ENCODE results near the gene NPTN. TPM values are rescaled to one million over a fixed set of nuclear protein-coding genes. Genes with fewer than 3 reads are reported as not detected.

NPTN gene
- total RNA-seq, 2 experiments from 2014 or later: 41.5 to 43.2 TPM

- BruUV-seq (replicated peaks): no TSS peak
- intact Hi-C loops (cut with micrococcal nuclease; ENCODE audit: unreplicated experiment): loop anchor here (5.0 to 10.0 kb wide), 2 partner anchors 347 to 850 kb away; partner anchors contain the start of gene ADPGK
- Histone ChIP-seq H3K27ac (ENCODE audit: low read depth, low read length, poor library complexity, severe bottlenecking) (no peak overlapping the region), H4K20me1 (ENCODE audit: insufficient read depth, low read length) (peaks cover 37% of the 10 kb centered on the region), H3K4me2 (ENCODE audit: low read length) (peak overlapping the region; percentile 98), H2AFZ (ENCODE audit: low read length) (no peak overlapping the region; the same call in 1 of the 2 replicates), H3K4me1 (ENCODE audit: insufficient read depth, low read length, poor library complexity, severe bottlenecking) (peaks cover 43% of the 10 kb centered on the region), H3K9me3 (ENCODE audit: low read length) (no peaks in the 10 kb centered on the region), H3K4me3 (ENCODE audit: low read depth, low read length, poor library complexity, severe bottlenecking) (peak overlapping the region; percentile 96), H3K36me3 (ENCODE audit: insufficient read depth, low read length) (no peaks in the 10 kb centered on the region), H3K9me2 (ENCODE audit: insufficient read depth, low read length) (no peaks in the 10 kb centered on the region), H3K79me2 (ENCODE audit: insufficient read depth, low read depth, low read length) (peaks cover 57% of the 10 kb centered on the region)
- DNase-seq (ENCODE audit: low spot score): peak; percentile 10
- POLR2A ChIA-PET: interaction anchor here (1.5 to 6.0 kb wide), 2 partner anchors 9 to 14 kb away, joined by 3 to 57 read pairs; no protein-coding TSS in a partner anchor
- CTCF ChIA-PET (ENCODE audit: unreplicated experiment): no interaction called here
- no peak for TF ChIP-seq CTCF (conservative IDR thresholded peaks at IDR 0.05; ENCODE audit: low read length)
- no peak for TF ChIP-seq EZH2phosphoT487 (IDR thresholded peaks at IDR 0.05; ENCODE audit: borderline replicate concordance, low read depth, low read length)
These were observed 1.1 kb downstream of the NPTN start for GRCh38 chr15:73631915-73632669.

- H3K4me2 ChIP-seq (ENCODE audit: low read length): peak overlapping the region; percentile 98
- H2AFZ ChIP-seq (ENCODE audit: low read length): no peak overlapping the region
- no peaks in the 10 kb centered on the region for H3K36me3 ChIP-seq (ENCODE audit: insufficient read depth, low read length)
- POLR2A ChIA-PET: interaction anchor here (0.7 to 6.0 kb wide), 4 partner anchors 8 to 24 kb away, joined by 3 to 57 read pairs (median 4); no protein-coding TSS in a partner anchor
- BruUV-seq (replicated peaks): no TSS peak
- intact Hi-C loops (cut with micrococcal nuclease; ENCODE audit: unreplicated experiment): loop anchor here (5.0 to 10.0 kb wide), 2 partner anchors 346 to 849 kb away; partner anchors contain the start of gene ADPGK
- H4K20me1 ChIP-seq (ENCODE audit: insufficient read depth, low read length): peaks cover 44% of the 10 kb centered on the region
- peaks cover 43% of the 10 kb centered on the region for H3K4me1 ChIP-seq (ENCODE audit: insufficient read depth, low read length, poor library complexity, severe bottlenecking)
- H3K9me2 ChIP-seq (ENCODE audit: insufficient read depth, low read length): no peaks in the 10 kb centered on the region
- DNase-seq (ENCODE audit: low spot score): no peak
- H3K27ac ChIP-seq (ENCODE audit: low read depth, low read length, poor library complexity, severe bottlenecking): no peak overlapping the region
- CTCF ChIA-PET (ENCODE audit: unreplicated experiment): no interaction called here
- TF ChIP-seq CTCF (conservative IDR thresholded peaks at IDR 0.05; ENCODE audit: low read length): no peak
- no peak for TF ChIP-seq EZH2phosphoT487 (IDR thresholded peaks at IDR 0.05; ENCODE audit: borderline replicate concordance, low read depth, low read length)
- peaks cover 68% of the 10 kb centered on the region for H3K79me2 ChIP-seq (ENCODE audit: insufficient read depth, low read depth, low read length)
- H3K9me3 ChIP-seq (ENCODE audit: low read length): no peaks in the 10 kb centered on the region
- peak overlapping the region; percentile 96 for H3K4me3 ChIP-seq (ENCODE audit: low read depth, low read length, poor library complexity, severe bottlenecking)
These were observed 2.2 kb downstream of the NPTN start for GRCh38 chr15:73630921-73631362.
